ENCODE results near the gene RSRP1. TPM values are rescaled to one million over a fixed set of nuclear protein-coding genes. Genes with fewer than 3 reads are reported as not detected.

The RSRP1 gene
- total and polyA plus RNA-seq, 12 donors, result 21.1 to 455 (median 28.1) TPM

DNA sequence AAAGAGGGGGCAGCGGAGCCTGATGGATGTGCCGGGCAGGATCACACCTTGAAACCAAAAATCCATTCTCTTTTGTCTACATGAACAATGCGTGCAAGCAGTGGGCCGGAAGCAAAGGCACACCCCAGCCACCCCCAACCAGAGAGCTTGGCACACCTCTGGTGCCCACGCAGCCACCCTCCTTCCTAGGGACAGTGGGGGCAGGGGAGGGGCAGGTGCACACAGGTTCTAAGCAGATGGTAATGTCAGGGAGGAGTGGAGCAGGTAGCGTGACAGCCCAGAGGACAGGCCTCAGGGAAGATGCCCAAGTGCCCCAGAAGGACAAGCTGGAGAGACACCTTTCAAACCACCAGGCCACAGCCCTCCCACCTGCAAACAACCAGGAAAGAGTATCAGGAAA, 51.4 kb downstream of the RSRP1 start:
- Histone ChIP-seq H3K4me1 (peaks cover 0 to 21% (median 12%) of the 10 kb centered on the region in 9 donors), H3K27ac (no peak overlapping the region), H3K36me3 (no peaks in the 10 kb centered on the region), H3K9me3 (no peaks in the 10 kb centered on the region), H3K27me3 (peaks cover 0 to 37% (median 12%) of the 10 kb centered on the region in 7 donors), H3K4me3 (no peak overlapping the region)
- 71 to 77% methylated on average over 6 of the region's 6 CpGs for WGBS, 2 donors
- ATAC-seq, result no peak
- no peak for DNase-seq
- intact Hi-C loops (cut with DNase I), result loop anchor here in 3 of 10 donors (5.0 to 10.0 kb wide), 3 partner anchors 264 to 341 kb away; partner anchors contain the start of gene RUNX3 (in 1 of the 3)
- TF ChIP-seq, protein P1, sequence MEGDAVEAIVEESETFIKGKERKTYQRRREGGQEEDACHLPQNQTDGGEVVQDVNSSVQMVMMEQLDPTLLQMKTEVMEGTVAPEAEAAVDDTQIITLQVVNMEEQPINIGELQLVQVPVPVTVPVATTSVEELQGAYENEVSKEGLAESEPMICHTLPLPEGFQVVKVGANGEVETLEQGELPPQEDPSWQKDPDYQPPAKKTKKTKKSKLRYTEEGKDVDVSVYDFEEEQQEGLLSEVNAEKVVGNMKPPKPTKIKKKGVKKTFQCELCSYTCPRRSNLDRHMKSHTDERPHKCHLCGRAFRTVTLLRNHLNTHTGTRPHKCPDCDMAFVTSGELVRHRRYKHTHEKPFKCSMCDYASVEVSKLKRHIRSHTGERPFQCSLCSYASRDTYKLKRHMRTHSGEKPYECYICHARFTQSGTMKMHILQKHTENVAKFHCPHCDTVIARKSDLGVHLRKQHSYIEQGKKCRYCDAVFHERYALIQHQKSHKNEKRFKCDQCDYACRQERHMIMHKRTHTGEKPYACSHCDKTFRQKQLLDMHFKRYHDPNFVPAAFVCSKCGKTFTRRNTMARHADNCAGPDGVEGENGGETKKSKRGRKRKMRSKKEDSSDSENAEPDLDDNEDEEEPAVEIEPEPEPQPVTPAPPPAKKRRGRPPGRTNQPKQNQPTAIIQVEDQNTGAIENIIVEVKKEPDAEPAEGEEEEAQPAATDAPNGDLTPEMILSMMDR (IDR thresholded peaks at IDR 0.05), result no peak

DNA sequence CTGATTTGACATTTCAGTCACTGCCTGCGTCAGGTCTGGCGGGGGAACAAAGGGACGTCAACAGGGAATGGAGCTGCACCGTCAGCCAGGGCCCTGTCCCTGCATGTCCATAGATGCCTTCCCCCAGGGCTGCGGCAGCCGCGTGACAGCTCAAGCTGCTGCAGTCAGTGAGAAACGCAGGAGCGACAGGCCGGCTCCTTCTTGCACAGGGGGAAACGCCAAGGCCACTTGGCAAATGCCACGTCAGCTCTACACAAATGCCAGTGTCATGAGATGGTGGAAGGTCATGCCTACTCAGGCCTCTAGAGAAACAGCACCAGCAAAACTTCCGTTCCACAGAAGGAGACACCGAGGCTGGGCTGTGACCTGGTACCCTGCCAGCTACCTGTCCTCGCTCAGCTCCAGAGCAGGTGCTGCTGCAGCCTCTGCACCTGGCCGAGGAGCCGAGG, 52.7 kb downstream of the RSRP1 start:
- H3K36me3 ChIP-seq, result no peaks in the 10 kb centered on the region
- intact Hi-C loops (cut with DNase I), result loop anchor here in 4 of 10 donors (5.0 to 10.0 kb wide), 4 partner anchors 262 to 342 kb away; partner anchors contain the start of gene RUNX3 (in 1 of the 4)
- no peaks in the 10 kb centered on the region for H3K9me3 ChIP-seq
- H3K4me1 ChIP-seq, result peaks cover 0 to 16% (median 12%) of the 10 kb centered on the region in 9 donors
- H3K4me3 ChIP-seq, result no peak overlapping the region
- H3K27me3 ChIP-seq, result peaks cover 0 to 40% (median 12%) of the 10 kb centered on the region in 7 donors
- no peak overlapping the region for H3K27ac ChIP-seq
- ATAC-seq (peak in 3 of 8 donors; percentile 15 to 82 (median 29)), DNase-seq (no peak)
- TF ChIP-seq, protein P1 (IDR thresholded peaks at IDR 0.05), result no peak
- WGBS, 2 donors, result 63 to 64% methylated on average over 17 of the region's 17 CpGs

DNA sequence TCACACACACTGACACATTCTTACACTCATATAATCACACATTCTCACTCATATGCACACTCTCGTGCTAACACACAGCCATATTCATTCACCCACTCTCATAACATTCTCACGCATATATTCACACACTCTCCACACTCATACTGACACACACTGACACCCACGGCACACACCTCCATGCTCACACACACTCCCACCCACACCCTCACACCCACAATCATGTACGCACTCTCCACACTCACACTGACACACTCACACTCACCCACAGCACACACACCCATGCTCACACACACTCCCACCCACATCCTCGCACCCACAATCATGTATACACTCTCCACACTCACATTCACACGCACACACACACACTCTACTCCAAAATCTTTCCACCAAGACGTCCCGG, 53.2 kb downstream of the RSRP1 start:
- Histone ChIP-seq H3K9me3 (no peaks in the 10 kb centered on the region), H3K27ac (no peak overlapping the region), H3K4me1 (peaks cover 0 to 11% (median 10%) of the 10 kb centered on the region in 9 donors), H3K4me3 (no peak overlapping the region), H3K36me3 (no peaks in the 10 kb centered on the region), H3K27me3 (peaks cover 0 to 40% (median 12%) of the 10 kb centered on the region in 7 donors)
- intact Hi-C loops (cut with DNase I), result loop anchor here in 3 of 10 donors (5.0 to 10.0 kb wide), 3 partner anchors 269 to 342 kb away; no protein-coding TSS in a partner anchor
- ATAC-seq (peak in 1 of 8 donors; percentile 48), DNase-seq (no peak)
- 85 to 87% methylated on average over 8 of the region's 8 CpGs for WGBS, 2 donors
- TF ChIP-seq, protein P1 (IDR thresholded peaks at IDR 0.05), result no peak

DNA sequence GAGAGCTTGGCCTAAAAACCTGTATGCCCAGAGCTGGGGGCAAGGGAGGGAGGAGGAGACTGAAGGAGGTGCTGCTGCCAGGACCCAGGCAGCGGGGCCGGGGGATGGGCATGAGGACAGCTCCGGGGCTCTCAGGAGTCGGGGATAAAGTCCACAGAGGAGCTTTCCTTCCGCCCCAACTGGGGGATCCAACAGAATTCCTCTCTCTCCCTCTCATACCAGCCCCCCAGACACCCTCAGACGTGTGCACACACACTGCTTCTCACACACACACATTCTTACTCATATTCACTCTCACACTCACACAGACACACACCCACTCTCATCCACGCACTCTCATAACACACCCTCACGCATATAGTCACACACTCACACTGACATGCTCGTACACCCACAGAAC, 54.0 kb downstream of the RSRP1 start:
- intact Hi-C loops (cut with DNase I), result loop anchor here in 3 of 10 donors (5.0 to 10.0 kb wide), 3 partner anchors 268 to 341 kb away; no protein-coding TSS in a partner anchor
- H3K36me3 ChIP-seq, result no peaks in the 10 kb centered on the region
- no peaks in the 10 kb centered on the region for H3K9me3 ChIP-seq
- no peak for ATAC-seq
- peaks cover 0 to 3% (median 2%) of the 10 kb centered on the region in 9 donors for H3K4me1 ChIP-seq
- peaks cover 0 to 40% (median 12%) of the 10 kb centered on the region in 7 donors for H3K27me3 ChIP-seq
- H3K4me3 ChIP-seq, result no peak overlapping the region
- WGBS, 2 donors, result 61 to 62% methylated on average over 9 of the region's 9 CpGs
- TF ChIP-seq, protein P1 (IDR thresholded peaks at IDR 0.05), result no peak
- DNase-seq, result no peak
- no peak overlapping the region for H3K27ac ChIP-seq

Other genes with a start within 250 kb of the RSRP1 start
- 10 to 100 TPM; 28.0 to 39.0 (median 35.6) TPM for gene SYF2, start 15.0 kb downstream of the RSRP1 start, total RNA-seq
- 10 to 100 TPM; 37.9 to 55.9 TPM for gene SYF2, start 15.0 kb downstream of the RSRP1 start, polyA plus RNA-seq
- gene RHD, start 25.1 kb upstream of the RSRP1 start, total RNA-seq, result under 1 TPM in 1 of 10 donors, not detected in 9; 0.11 TPM
- not detected for gene RHD, start 25.1 kb upstream of the RSRP1 start, polyA plus RNA-seq
- 100 to 1,000 TPM in 1 of 10 donors, 10 to 100 TPM in 9; 69.2 to 128 (median 88.8) TPM for gene TMEM50A, start 90.9 kb upstream of the RSRP1 start, total RNA-seq
- gene TMEM50A, start 90.9 kb upstream of the RSRP1 start, polyA plus RNA-seq, result 100 to 1,000 TPM in 1 of 2 donors, 10 to 100 TPM in 1; 84.3 to 102 TPM
- gene RHCE, start 173.4 kb upstream of the RSRP1 start, total RNA-seq, result 1 to 10 TPM in 4 of 10 donors, under 1 TPM in 6; 0.26 to 4.9 (median 0.92) TPM
- 1 to 10 TPM in 1 of 2 donors, under 1 TPM in 1; 0.17 to 2.6 TPM for gene RHCE, start 173.4 kb upstream of the RSRP1 start, polyA plus RNA-seq
- 10 to 100 TPM in 9 of 10 donors, 1 to 10 TPM in 1; 9.4 to 15.5 (median 13.5) TPM for gene MACO1, start 183.4 kb upstream of the RSRP1 start, total RNA-seq
- gene MACO1, start 183.4 kb upstream of the RSRP1 start, polyA plus RNA-seq, result 1 to 10 TPM; 8.7 to 8.9 TPM

All from heart right ventricle (tissue), 16 donors.